SK-N-SH (cell line): ENCODE results near the gene PARP9. TPM values are rescaled to one million over a fixed set of nuclear protein-coding genes. Genes with fewer than 3 reads are reported as not detected.

ENCODE experiments used
- CTCF ChIA-PET: fragments of 300-600, 350-600 bp; formaldehyde crosslinking; extraction: SDS; loops from one replicate; lab custom pipeline; 2021; lab: Yijun Ruan, JAX
- POLR2A ChIA-PET: fragments of 350-600 bp; sonication (Branson Sonifier 250); formaldehyde crosslinking; extraction: SDS; loops from one replicate; lab custom pipeline; 2020; ENCODE audit warnings: antibody characterized with exemption, inconsistent platforms; lab: Yijun Ruan, JAX
- DNase-seq: peaks from one replicate; pipeline ENCODE4 v3.0.0; 2012
- H2AFZ ChIP-seq: fragments of 200-600 bp; sonication (generic); 2 replicates; pipeline ENCODE4 v1.8.1; 2016; ENCODE audit warnings: antibody characterized with exemption, mild to moderate bottlenecking, low read depth
- H3F3A ChIP-seq: fragments of 200-600 bp; sonication (generic); replicated peaks from 2 replicates; pipeline ENCODE3; 2016; ENCODE audit warnings: antibody characterized with exemption, mild to moderate bottlenecking; ENCODE audit not compliant: insufficient read depth
- H3K27ac ChIP-seq, 2 experiments: fragments of 200-500 bp in 1 of 2; fragments of 200-600 bp in 1 of 2; sonication (Bioruptor generic) in 1 of 2; sonication (generic), shearing (Covaris generic) in 1 of 2; 2 replicates each; pipeline versions ENCODE4 v1.5.1 to v1.6.1; 2014 to 2016; ENCODE audit warnings: low read depth in 2 of 2, inconsistent platforms in 1 of 2, low read length in 1 of 2, mild to moderate bottlenecking in 1 of 2, mixed read lengths in 1 of 2
- H3K27me3 ChIP-seq: fragments of 200-600 bp; sonication (generic), shearing (Covaris generic); 2 replicates; pipeline ENCODE4 v1.6.1; 2016; ENCODE audit warnings: mixed run types; ENCODE audit not compliant: insufficient read depth
- H3K36me3 ChIP-seq, 2 experiments: fragments of 200-500 bp in 1 of 2; fragments of 200-600 bp in 1 of 2; sonication (Bioruptor generic) in 1 of 2; sonication (generic) in 1 of 2; replicated peaks in 1 of 2; 2 replicates each; pipeline versions ENCODE3 to v1.5.1; 2014 to 2016; ENCODE audit warnings: low read length in 1 of 2, mild to moderate bottlenecking in 1 of 2; ENCODE audit not compliant: insufficient read depth in 2 of 2, control insufficient read depth in 1 of 2
- H3K4me1 ChIP-seq, 2 experiments: fragments of 200-500 bp in 1 of 2; fragments of 200-600 bp in 1 of 2; sonication (Bioruptor generic) in 1 of 2; sonication (generic), shearing (Covaris generic) in 1 of 2; 2 replicates each; pipeline versions ENCODE4 v1.5.1 to v1.6.1; 2014 to 2016; ENCODE audit warnings: low read depth in 1 of 2, low read length in 1 of 2, mixed run types in 1 of 2; ENCODE audit not compliant: insufficient read depth in 2 of 2, control insufficient read depth in 1 of 2
- H3K4me2 ChIP-seq: fragments of 200-600 bp; sonication (generic), shearing (Covaris generic); 2 replicates; pipeline ENCODE4 v1.6.1; 2017; ENCODE audit warnings: mixed run types
- H3K4me3 ChIP-seq, 2 experiments: fragments of 200-500 bp in 1 of 2; fragments of 200-600 bp in 1 of 2; sonication (Bioruptor generic) in 1 of 2; sonication (generic), shearing (Covaris generic) in 1 of 2; 2 replicates each; pipeline versions ENCODE4 v1.5.1 to v1.8.1; 2014 to 2016; ENCODE audit warnings: low read depth in 2 of 2, inconsistent platforms in 1 of 2, low read length in 1 of 2, mild to moderate bottlenecking in 1 of 2, mixed read lengths in 1 of 2, moderate library complexity in 1 of 2
- H3K79me2 ChIP-seq: fragments of 200-600 bp; sonication (generic); 2 replicates; pipeline ENCODE4 v1.8.1; 2017; ENCODE audit warnings: mild to moderate bottlenecking; ENCODE audit not compliant: insufficient read depth
- H3K9ac ChIP-seq: fragments of 200-600 bp; sonication (generic); 2 replicates; pipeline ENCODE4 v1.6.1; 2017; ENCODE audit warnings: mixed run types
- H3K9me2 ChIP-seq: fragments of 200-600 bp; sonication (generic); 2 replicates; pipeline ENCODE4 v1.6.1; 2017; ENCODE audit warnings: mixed run types
- H3K9me3 ChIP-seq: fragments of 200-600 bp; sonication (generic); 2 replicates; pipeline ENCODE4 v1.6.1; 2017; ENCODE audit warnings: mixed run types, mild to moderate bottlenecking, moderate library complexity
- H4K20me1 ChIP-seq: fragments of 200-600 bp; sonication (generic); 2 replicates; pipeline ENCODE4 v1.6.1; 2017; ENCODE audit warnings: mild to moderate bottlenecking, mixed run types; ENCODE audit not compliant: insufficient read depth
- CHD2 ChIP-seq: fragments of 150-350 bp; IDR thresholded peaks from 2 replicates; pipeline ENCODE4 v1.6.1; 2018; ENCODE audit warnings: low read length; ENCODE audit not compliant: partially characterized antibody
- ELF1 ChIP-seq: IDR thresholded peaks from 2 replicates; pipeline ENCODE4 v1.4.0; 2012
- EP300 ChIP-seq, 2 experiments: IDR thresholded peaks; 2 replicates each; pipeline versions ENCODE4 v1.4.0 to v1.6.1; 2012; ENCODE audit warnings: borderline replicate concordance in 1 of 2, low read depth in 1 of 2, low read length in 1 of 2
- EZH2phosphoT487 ChIP-seq: fragments of 200-600 bp; sonication (generic); IDR thresholded peaks from 2 replicates; pipeline ENCODE4 v1.6.1; 2017; ENCODE audit warnings: low read depth, mixed run types, mild to moderate bottlenecking, antibody characterized with exemption, moderate library complexity, borderline replicate concordance
- FOXJ3 ChIP-seq: sonication (generic); formaldehyde crosslinking; IDR thresholded peaks from 2 replicates; pipeline ENCODE4 v1.5.1; 2020; ENCODE audit warnings: mild to moderate bottlenecking, missing genetic modification reagents
- NFIC ChIP-seq: IDR thresholded peaks from 2 replicates; pipeline ENCODE4 v1.4.0; 2012; ENCODE audit warnings: borderline replicate concordance
- SMC3 ChIP-seq: IDR thresholded peaks from 2 replicates; pipeline ENCODE4 v1.6.1; 2012; ENCODE audit warnings: low read depth, low read length, improper control_type of control experiment
- WGBS: methylation state at CpG from one replicate; pipeline ENCODE4 v1.1.6; 2017; ENCODE audit warnings: low lambda C conversion rate; 5-methylcytosine and 5-hydroxymethylcytosine counted together
- polyA plus RNA-seq, 3 experiments: library from polyadenylated mRNA; depleted of rRNA; stranded (reverse); fragments of >200 nt; gene quantifications; 2 replicates each; pipeline ENCODE4 v1.2.3, GENCODE V29; 2012
- TF ChIP-seq, protein P1 (sequence below): fragments of 150-350 bp; IDR thresholded peaks from 2 replicates; pipeline ENCODE4 v1.6.1; 2016; ENCODE audit warnings: mild to moderate bottlenecking, low read depth, low read length
- TF ChIP-seq, protein P2 (sequence below): fragments of 150-350 bp; IDR thresholded peaks from 2 replicates; pipeline ENCODE4 v1.6.1; 2017; ENCODE audit warnings: antibody characterized with exemption, low read length, low read depth, borderline replicate concordance
- TF ChIP-seq, protein P3 (sequence below): fragments of 200-600 bp; sonication (generic); IDR thresholded peaks from 2 replicates; pipeline ENCODE4 v1.6.1; 2017; ENCODE audit warnings: antibody characterized with exemption, mild to moderate bottlenecking, moderate library complexity
- TF ChIP-seq, protein P4 (sequence below): IDR thresholded peaks from 2 replicates; pipeline ENCODE4 v1.6.1; 2012; ENCODE audit warnings: mild to moderate bottlenecking, low read depth, low read length, moderate library complexity
- TF ChIP-seq, protein P5 (sequence below): IDR thresholded peaks from 2 replicates; pipeline ENCODE4 v1.4.0; 2012; ENCODE audit warnings: low read depth

The PARP9 gene
- polyA plus RNA-seq, 1 of the 3 experiments (the other 2 are of a cell fraction) = 13.5 TPM

GRCh38 chr3:122606330-122606729 lies 42.2 kb upstream of the PARP9 start (continued):
- TF ChIP-seq, protein P1, sequence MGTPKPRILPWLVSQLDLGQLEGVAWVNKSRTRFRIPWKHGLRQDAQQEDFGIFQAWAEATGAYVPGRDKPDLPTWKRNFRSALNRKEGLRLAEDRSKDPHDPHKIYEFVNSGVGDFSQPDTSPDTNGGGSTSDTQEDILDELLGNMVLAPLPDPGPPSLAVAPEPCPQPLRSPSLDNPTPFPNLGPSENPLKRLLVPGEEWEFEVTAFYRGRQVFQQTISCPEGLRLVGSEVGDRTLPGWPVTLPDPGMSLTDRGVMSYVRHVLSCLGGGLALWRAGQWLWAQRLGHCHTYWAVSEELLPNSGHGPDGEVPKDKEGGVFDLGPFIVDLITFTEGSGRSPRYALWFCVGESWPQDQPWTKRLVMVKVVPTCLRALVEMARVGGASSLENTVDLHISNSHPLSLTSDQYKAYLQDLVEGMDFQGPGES = no peak
- TF ChIP-seq EP300 (IDR thresholded peaks at IDR 0.05; ENCODE audit: borderline replicate concordance in 1 of 2, low read depth in 1 of 2, low read length in 1 of 2) = no peak
- TF ChIP-seq EZH2phosphoT487 = no peak

DNA sequence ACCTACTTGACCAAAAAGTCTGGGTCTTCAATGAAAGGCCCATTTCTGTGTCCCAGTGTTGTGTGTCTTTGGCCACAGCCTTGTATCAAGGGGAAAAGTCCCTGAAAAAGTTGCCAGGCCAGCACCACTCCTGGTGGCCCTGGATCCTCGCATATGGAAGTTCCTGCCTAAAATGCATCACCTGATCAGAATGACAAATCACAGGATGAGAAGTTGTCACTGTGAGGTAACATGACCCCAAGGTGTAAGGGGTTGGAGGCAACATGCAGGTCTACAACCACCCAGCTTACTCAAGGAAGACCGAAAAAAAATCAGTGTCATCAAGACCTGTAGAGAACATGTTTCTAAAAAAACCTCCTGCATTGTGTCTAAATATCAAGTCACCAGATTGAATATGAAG lies 39.0 kb upstream of the PARP9 start:
- Histone ChIP-seq H3K79me2 (no peaks in the 10 kb centered on the region), H3K9ac (no peak overlapping the region), H4K20me1 (no peaks in the 10 kb centered on the region)
- no peak for DNase-seq
- no peak for TF ChIP-seq NFIC
- no peak for TF ChIP-seq ELF1
- TF ChIP-seq, protein P2, sequence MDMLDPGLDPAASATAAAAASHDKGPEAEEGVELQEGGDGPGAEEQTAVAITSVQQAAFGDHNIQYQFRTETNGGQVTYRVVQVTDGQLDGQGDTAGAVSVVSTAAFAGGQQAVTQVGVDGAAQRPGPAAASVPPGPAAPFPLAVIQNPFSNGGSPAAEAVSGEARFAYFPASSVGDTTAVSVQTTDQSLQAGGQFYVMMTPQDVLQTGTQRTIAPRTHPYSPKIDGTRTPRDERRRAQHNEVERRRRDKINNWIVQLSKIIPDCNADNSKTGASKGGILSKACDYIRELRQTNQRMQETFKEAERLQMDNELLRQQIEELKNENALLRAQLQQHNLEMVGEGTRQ = no peak
- TF ChIP-seq SMC3 = no peak
- no peak for TF ChIP-seq EZH2phosphoT487
- no peak for TF ChIP-seq FOXJ3
- TF ChIP-seq, protein P3, sequence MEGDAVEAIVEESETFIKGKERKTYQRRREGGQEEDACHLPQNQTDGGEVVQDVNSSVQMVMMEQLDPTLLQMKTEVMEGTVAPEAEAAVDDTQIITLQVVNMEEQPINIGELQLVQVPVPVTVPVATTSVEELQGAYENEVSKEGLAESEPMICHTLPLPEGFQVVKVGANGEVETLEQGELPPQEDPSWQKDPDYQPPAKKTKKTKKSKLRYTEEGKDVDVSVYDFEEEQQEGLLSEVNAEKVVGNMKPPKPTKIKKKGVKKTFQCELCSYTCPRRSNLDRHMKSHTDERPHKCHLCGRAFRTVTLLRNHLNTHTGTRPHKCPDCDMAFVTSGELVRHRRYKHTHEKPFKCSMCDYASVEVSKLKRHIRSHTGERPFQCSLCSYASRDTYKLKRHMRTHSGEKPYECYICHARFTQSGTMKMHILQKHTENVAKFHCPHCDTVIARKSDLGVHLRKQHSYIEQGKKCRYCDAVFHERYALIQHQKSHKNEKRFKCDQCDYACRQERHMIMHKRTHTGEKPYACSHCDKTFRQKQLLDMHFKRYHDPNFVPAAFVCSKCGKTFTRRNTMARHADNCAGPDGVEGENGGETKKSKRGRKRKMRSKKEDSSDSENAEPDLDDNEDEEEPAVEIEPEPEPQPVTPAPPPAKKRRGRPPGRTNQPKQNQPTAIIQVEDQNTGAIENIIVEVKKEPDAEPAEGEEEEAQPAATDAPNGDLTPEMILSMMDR = no peak
- TF ChIP-seq, protein P4, sequence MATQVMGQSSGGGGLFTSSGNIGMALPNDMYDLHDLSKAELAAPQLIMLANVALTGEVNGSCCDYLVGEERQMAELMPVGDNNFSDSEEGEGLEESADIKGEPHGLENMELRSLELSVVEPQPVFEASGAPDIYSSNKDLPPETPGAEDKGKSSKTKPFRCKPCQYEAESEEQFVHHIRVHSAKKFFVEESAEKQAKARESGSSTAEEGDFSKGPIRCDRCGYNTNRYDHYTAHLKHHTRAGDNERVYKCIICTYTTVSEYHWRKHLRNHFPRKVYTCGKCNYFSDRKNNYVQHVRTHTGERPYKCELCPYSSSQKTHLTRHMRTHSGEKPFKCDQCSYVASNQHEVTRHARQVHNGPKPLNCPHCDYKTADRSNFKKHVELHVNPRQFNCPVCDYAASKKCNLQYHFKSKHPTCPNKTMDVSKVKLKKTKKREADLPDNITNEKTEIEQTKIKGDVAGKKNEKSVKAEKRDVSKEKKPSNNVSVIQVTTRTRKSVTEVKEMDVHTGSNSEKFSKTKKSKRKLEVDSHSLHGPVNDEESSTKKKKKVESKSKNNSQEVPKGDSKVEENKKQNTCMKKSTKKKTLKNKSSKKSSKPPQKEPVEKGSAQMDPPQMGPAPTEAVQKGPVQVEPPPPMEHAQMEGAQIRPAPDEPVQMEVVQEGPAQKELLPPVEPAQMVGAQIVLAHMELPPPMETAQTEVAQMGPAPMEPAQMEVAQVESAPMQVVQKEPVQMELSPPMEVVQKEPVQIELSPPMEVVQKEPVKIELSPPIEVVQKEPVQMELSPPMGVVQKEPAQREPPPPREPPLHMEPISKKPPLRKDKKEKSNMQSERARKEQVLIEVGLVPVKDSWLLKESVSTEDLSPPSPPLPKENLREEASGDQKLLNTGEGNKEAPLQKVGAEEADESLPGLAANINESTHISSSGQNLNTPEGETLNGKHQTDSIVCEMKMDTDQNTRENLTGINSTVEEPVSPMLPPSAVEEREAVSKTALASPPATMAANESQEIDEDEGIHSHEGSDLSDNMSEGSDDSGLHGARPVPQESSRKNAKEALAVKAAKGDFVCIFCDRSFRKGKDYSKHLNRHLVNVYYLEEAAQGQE = no peak
- no peak for TF ChIP-seq CHD2
- TF ChIP-seq, protein P5, sequence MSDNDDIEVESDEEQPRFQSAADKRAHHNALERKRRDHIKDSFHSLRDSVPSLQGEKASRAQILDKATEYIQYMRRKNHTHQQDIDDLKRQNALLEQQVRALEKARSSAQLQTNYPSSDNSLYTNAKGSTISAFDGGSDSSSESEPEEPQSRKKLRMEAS = no peak
- TF ChIP-seq, all 33 proteins: peak for 0
- Histone ChIP-seq H3K27ac (no peak overlapping the region), H3K36me3 (no peaks in the 10 kb centered on the region), H2AFZ (no peak overlapping the region), H3K4me1 (no peaks in the 10 kb centered on the region), H3F3A (no peaks in the 10 kb centered on the region), H3K4me3 (no peak overlapping the region), H3K4me2 (no peak overlapping the region), H3K9me3 (no peaks in the 10 kb centered on the region), H3K27me3 (no peaks in the 10 kb centered on the region), H3K9me2 (no peaks in the 10 kb centered on the region)
- POLR2A ChIA-PET = no interaction called here
- WGBS = 43% methylated on average over 2 of the region's 2 CpGs
- CTCF ChIA-PET = no interaction called here
